ENCODE data around the gene MC5R. TPM values are rescaled to one million over a fixed set of nuclear protein-coding genes. Genes with fewer than 3 reads are reported as not detected.

MC5R gene
- under 1 TPM; 0.13 to 0.31 (median 0.17) TPM for polyA plus RNA-seq (ENCODE audit: insufficient read length in 3 of 3)

DNA sequence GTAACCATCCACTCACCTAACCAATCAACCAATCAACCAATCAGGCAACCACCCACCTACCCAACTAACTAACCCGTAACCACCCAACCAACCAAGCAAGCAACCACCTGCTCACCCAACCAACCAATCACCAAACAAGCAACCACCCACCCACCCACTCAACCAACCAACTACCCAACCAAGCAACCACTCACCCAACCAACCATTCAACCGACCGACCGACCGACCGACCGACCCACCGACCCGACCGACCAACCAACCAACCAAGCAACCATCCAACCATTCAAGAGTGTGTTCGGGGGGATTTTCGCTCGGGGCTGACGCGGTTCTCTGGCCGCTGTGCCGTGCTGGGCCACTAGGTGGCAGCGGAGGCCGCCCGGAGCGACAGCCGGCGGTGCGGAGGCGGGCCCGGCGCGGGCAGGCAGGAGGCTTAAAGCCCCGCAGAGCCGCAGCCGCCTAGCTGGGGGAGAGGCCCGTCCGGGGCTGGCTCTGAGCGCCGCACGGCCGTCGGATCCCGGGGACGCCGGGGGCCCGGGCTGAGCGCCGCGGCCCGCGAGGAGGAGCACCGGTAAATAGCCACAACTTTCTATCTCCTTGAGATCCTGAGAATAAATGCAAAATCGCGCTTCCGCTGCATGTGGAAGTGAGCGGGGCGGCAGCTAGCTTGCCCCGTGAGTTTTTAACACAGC is at the start of gene MC5R:
TSS of gene MC5R (plus strand) at position 443 of the 689 bp plus-strand sequence. CDS start 1,617 bp downstream, outside the sequence.
- DNase-seq (ENCODE audit: low read depth in 3 of 3, low spot score in 2 of 3): no peak

DNA sequence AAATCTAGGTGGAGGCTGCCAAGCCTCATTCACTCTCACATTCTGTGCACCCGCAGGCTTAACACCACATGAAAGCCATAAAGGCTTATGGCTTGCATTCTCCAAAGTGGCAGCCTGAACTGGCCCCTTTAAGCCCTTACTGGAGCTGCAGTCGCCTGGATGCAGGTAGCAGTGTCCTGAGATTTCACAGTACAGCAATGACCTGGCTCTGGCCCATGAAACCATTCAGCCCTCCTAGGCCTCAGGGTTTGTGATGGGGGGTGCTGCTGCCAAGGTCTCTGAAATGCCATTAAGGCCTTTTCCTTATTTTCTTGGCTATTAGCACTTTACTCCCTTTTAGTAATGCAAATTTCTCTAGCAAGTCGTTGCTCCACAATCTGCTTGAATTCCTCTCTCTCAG is 48.9 kb upstream of the MC5R start:
- no peak for DNase-seq (ENCODE audit: low read depth in 3 of 3, low spot score in 2 of 3)

DNA sequence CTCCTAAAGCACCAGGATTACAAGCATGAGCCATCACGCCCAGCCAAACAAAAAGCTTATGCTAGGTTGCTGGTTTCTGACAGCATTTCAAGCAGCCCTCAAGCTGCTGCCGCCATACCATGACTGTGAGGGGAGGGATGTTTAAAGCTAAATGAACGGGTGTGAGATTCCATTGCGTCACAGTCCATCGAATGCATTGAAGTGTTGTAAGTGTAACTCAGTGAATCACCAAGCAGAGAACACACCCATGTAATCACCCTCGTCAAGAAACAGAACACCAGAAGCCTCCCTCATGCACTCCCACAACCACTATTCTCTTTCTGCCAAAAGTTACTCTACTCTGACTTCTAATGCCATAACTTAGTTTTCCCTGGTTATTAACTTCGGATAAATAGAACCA is 32.8 kb upstream of the MC5R start:
- no peak for DNase-seq (ENCODE audit: low read depth in 3 of 3, low spot score in 2 of 3)

DNA sequence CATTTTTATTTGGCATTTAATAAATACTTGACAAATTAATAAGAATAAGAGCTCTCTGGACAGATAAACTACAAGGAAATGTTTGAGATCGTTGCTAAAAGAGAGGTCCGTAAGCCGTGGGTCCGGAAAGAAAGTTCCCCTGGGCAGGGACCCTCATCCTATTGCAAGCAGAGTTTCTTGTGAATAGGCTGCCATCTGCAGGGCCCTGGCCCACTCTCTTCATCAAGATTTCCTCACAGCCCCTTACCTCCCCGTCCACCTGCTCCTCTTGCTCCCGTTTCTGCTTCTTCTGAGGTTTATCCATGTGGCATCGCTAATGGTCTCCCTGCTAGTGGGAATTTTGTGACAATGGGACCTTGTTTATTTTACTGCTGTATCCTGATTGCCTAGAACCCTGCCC is 30.1 kb upstream of the MC5R start:
- DNase-seq (ENCODE audit: low read depth in 3 of 3, low spot score in 2 of 3): no peak

GRCh38 chr18:13796515-13796914 is 27.4 kb upstream of the MC5R start:
- DNase-seq (ENCODE audit: low read depth in 3 of 3, low spot score in 2 of 3): no peak

GRCh38 chr18:13797157-13797611 is 26.8 kb upstream of the MC5R start:
- no peak for DNase-seq (ENCODE audit: low read depth in 3 of 3, low spot score in 2 of 3)

DNA sequence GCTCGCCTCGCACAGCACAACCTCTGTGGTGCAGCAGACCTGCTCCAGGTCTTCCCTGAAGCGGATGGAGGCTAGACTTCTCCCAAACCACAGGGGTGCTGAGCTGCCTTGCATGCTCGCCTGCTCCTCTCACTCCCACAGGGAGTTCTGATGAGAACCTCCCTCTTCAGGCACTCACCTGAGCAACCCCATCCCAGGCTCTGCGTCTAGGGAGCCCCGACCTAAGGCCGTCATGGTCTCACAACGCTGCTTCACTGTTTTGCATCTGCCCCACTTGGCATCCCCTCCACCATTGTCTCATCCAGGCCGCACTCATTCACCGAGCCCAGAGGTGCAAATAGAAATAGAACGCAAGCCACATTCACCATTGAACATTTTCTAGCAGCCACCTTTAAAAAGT is 24.6 kb upstream of the MC5R start:
- no peak for DNase-seq (ENCODE audit: low read depth in 3 of 3, low spot score in 2 of 3)

DNA sequence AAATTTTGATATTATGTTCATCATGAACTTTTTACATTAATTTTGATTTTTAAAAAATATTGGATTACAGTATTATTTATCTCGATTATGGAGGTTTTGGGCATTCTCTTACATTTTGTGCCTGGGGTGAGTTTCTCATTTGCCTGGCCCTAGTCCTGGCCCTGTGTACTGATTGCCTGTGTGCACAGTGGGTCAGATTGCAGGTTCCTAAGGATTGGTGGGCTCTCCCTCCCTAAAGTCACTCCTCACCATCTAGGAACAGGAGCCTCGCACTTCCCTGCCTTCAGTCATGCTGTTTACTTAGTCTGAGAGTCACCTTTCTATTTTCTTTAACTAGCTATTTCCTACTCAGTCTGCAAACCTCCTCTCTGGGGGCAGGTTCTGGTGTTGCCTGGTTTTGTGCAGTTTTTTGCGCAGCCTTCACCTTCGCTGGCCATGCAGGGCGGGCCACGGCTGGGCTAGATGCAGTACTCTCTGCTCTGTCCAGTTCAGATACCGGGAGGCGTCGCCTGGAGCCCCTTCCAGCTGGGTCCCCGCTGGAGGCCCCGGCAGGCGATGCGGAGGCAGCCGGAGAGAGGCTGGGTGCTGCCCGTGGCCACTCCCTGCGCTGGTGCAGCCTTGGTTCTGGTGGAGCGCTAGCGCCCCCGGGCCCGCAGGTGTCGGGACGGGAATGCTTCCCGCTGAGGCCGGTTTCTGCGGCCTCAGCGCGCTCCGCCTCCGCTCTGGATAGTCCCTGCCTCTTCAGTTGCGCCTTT is 23.3 kb upstream of the MC5R start:
- DNase-seq (ENCODE audit: low read depth in 3 of 3, low spot score in 2 of 3): peak in 2 of 3 donors; percentile 53 to 55

- no peak for DNase-seq (ENCODE audit: low read depth in 3 of 3, low spot score in 2 of 3)
Measured at GRCh38 chr18:13801260-13801601, 22.7 kb upstream of the MC5R start.

- DNase-seq (ENCODE audit: low read depth in 3 of 3, low spot score in 2 of 3): no peak
Measured at GRCh38 chr18:13804305-13804704, 19.6 kb upstream of the MC5R start.

- no peak for DNase-seq (ENCODE audit: low read depth in 3 of 3, low spot score in 2 of 3)
Measured at GRCh38 chr18:13808294-13809042, 15.5 kb upstream of the MC5R start.

DNA sequence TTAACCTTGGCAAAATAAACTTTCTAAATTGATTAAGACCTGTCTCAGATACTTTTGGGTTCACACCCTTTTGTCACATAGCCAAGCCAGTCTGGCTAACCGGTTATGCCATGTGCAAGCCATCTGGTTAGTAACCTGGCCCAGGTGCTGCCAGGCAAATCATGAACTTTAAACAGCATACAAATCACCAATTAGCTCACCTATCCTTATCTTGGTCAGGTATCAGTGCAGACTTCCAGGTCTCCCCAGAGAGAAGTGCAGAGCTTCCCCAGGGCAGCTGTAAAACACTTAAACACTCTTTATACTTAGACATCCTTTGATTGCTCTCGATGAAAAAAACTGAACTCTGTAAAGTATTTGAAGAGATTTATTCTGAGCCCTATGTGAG is 14.9 kb upstream of the MC5R start:
- DNase-seq (ENCODE audit: low read depth in 3 of 3, low spot score in 2 of 3): no peak

GRCh38 chr18:13809531-13810255 is 14.3 kb upstream of the MC5R start:
- DNase-seq (ENCODE audit: low read depth in 3 of 3, low spot score in 2 of 3): peak in 1 of 3 donors; percentile 33

GRCh38 chr18:13810950-13811485 is 12.9 kb upstream of the MC5R start:
- DNase-seq (ENCODE audit: low read depth in 3 of 3, low spot score in 2 of 3): no peak

GRCh38 chr18:13811993-13812392 is 12.0 kb upstream of the MC5R start:
- DNase-seq (ENCODE audit: low read depth in 3 of 3, low spot score in 2 of 3): no peak

- peak in 2 of 3 donors; percentile 45 to 46 for DNase-seq (ENCODE audit: low read depth in 3 of 3, low spot score in 2 of 3)
Measured at GRCh38 chr18:13813271-13813849, 10.6 kb upstream of the MC5R start.

GRCh38 chr18:13826209-13826608 is 2.3 kb downstream of the MC5R start:
- DNase-seq (ENCODE audit: low read depth in 3 of 3, low spot score in 2 of 3): no peak

DNA sequence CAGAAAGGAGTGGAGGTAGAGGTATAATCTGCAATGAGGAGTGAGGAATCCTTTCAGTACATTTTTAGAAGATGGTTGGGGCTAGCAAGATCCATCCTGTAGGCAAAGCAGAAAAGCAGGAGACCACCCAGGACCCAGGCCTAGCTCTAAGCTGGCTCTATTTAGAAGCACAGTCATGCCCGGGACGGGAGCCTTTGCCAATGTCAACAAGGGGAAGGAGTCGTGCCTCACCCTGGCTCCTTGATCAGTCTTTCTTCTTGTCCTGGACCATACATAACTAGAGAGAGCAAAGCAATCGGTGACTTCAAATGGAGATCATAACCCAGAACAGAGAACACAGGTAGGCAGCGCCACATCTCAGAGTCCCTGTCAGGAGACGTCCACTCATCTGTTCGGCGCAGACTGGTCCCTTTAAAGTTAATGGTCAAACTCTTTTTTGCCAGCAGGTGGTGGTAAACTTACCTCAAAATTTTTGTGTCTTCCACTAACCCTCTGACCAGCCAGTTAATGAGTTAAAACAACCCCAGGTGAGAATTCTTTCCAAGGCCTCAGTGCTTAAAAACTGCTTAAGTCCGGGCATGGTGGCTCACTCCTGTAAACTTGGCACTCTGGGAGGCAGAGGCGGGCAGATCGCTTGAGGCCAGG is 8.0 kb downstream of the MC5R start:
- no peak for DNase-seq (ENCODE audit: low read depth in 3 of 3, low spot score in 2 of 3)

DNA sequence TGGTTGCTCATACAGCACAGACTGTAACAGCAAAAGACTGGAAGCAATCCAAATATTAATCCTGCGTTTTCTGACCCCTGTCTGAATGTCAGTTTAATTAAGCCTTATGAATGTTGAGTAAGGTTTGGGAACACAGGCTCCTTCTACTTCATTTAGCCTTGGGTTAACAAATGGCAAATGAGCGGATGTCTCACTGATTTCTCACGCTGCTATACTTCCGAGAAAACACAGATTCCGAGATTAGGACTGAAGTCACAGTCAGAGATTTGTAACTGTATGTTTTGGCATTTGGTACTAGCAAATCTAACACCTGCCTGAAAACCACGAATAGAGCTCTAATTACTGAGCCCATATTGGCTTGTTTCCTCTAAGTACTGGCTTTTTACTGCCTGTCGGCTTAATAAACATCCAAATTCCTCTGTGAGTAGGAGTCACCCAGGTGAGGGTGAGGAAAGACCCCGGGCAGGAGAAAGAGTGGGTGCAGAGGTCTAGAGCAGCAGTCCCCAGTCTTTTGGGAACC is 10.6 kb downstream of the MC5R start:
- no peak for DNase-seq (ENCODE audit: low read depth in 3 of 3, low spot score in 2 of 3)
